SK-N-DZ (cell line): ENCODE data around the gene TMCC2.
"Not testable (repeated sequence)": the region's sequence is repeated elsewhere in the genome, so short reads cannot be mapped to it uniquely, and the experiment has no call there.

Source experiments
- DNase-seq: peaks from one replicate; pipeline ENCODE4 v3.0.0-alpha.2; 2015; ENCODE audit warnings: low spot score

Gene TMCC2

DNA sequence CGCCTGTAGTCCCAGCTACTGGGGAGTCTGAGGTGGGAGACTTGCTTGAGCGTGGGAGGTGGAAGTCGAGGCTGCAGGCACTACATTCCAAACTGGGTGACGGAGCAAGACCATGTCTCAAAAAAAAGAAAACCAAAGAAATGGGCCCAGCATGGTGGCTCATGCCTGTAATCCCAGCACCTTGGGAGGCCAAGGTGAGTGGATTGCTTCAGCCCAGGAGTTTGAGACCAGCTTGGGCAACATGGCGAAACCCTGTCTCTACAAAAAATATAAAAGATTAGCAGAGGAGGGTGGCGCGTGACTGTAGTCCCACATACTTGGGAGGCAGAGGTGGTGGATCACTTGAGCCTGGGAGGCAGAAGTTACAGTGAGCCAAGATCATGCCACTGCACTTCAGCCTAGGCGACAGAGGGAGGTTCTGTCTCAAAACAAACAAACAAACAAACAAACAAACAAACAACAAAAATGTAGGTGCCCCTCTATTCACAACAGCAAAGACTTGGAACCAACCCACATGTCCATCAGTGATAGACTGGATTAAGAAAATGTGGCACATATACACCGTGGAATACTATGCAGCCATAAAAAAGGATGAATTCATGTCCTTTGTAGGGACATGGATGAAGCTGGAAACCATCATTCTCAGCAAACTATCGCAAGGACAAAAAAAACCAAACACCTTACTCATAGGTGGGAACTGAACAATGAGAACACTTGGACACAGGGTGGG, 53.1 kb downstream of the TMCC2 start:
- not testable (repeated sequence) for DNase-seq

DNA sequence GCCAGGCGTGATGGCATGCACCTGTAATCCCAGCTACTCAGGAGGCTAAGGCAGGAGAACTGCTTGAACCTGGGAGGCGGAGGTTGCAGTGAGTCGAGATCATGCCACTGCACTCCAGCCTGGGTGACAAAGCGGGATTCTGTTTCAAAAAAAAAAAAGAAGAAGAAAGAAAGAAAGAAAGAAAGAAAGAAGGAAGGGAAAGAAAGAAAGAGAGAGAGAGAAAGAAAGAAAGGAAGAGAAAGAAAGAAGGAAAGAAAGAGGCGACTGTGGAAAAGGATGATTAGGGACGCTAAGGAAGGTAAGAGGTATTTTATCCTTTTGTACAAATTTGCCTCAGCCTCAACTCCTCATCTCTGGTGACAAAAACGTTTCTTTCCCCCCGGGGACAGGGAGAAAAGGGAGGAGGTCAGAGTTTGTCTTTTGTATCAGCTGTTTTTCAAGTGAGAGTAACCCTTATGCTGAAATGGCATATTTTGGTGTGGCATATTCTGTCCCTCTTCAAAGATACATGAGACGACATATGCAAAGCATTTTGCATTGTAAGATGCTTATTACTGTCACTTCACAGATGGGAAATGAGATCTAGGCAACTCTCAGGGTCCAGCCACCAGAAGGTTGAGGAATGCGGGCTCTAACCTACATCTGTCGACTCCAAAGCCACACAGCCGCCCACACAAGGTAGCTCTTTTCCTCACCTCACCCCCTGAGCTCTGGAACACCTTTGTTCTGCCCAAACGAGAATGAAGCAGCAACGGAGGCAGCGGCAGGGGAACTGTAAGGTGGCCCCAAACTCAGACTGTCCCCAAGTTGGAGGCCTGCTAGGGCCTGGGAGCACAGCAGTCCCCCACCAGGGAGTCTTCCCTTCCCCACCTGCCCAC, 55.8 kb downstream of the TMCC2 start:
- no peak for DNase-seq

DNA sequence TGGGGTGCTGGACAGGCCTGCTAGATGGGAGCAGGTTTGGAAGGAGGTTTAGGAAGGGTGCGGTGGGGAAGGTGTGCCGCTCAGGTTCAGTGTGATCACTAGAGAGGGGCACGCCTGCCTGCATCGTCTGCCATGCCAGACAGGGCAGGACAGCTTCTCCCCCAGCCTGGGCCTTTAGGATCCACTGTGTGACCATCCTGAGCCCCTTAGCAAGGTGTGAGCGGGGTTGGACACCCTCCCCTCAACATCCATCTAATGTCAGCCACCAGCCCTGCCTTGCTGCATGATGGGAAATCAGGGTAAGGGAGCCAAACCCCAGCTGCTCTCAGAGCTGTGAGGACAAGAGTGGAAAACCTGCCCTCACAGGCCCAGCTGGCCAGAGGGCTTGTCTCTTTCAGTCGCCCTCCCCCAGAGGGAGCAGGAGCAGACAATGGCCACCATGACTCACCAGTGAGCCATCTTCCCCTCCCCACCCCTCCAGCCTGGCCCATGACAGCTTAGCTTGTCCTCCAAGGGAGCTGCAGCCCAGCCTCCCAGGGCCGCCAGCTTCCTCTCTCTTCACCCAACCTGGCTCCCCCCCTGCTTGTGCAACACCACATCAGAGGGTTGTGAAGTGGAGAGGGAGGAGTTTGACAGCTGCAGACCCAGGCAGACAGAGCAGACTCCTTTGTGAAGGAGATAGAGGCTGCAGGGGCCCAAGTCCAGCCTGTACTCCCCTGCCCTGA, 56.8 kb downstream of the TMCC2 start:
- peak; percentile 41 for DNase-seq

DNA sequence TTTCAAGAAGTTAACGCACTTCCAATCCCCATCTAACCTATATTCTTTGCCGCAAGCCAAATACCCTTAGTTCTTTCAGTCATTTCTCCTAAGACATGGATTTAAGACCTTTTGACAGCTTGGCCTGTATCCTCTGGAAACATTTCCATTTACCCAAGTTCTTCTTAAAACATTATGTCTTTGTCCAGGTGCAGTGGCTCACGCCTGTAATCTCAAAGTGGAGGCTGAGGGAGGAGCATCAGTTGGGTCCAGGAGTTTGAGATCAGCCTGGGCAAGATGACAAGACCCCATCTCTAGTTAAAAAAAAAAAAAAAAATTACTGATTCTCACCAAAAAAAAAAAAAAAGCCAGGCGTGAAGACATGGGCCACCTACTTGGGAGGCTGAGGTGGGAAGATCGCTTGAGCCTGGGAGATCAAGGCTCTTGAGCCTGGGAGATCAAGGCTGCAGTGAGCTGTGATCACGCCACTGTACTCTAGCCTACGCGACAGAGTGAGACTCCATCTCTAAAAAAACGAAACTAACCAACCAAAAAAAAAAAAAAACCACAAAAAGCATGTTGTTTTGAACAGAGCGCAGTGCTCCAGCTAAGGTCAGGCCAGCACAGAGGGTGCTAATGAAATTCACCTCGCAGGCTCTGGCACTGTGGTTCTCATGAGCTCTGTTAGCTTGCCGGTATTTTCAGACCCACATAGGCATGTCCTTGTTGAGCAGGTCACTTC, 57.8 kb downstream of the TMCC2 start:
- no peak for DNase-seq

DNA sequence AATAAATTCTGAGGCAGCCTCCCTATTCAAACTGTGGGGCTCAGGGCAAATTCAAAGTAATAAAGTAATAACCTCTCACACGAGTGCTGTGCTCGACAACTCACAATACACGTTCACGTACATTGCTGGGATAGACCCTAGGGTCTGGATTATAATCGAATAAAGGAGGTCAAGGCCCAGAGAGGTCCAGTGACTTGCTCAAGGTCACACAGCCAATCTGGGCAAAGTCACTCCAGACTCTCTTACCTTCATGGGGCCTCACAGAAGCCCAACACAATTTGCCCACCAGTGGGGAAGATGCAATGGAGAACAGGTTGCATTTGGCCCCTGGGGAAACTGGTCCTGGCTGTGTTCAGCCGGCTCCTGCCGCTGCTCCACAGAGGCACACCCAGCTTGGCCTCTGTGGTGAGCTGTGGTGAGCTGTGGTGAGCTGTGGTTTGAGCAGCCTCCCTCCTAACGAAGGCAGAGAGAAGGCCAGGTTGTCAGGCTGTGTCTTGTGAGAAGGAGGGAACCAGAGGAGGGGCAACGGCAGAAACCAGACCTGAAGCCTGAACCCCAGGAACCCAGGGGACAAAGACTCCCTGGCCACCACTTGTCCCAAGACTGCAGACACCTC, 58.7 kb downstream of the TMCC2 start:
- DNase-seq, result no peak

DNA sequence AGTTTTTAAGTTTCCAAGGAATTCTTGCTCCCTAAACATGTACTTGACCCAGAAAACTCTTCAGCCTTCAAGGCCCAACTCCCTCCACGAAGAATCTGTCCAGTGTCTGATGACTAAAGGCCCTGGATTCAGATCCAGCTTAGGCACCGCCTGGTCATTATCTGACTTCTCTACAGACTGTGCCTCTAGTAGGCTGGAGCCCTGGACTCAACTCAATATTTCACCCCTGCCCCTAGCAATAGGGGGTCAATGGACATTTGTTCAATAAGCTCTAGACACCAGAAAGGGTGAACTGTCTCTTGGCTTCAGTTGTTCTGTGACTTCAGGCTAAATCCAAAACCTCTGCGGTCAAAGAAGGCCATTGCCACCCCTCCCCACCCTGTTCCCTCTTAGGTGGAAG, 59.3 kb downstream of the TMCC2 start:
- DNase-seq, result no peak

DNA sequence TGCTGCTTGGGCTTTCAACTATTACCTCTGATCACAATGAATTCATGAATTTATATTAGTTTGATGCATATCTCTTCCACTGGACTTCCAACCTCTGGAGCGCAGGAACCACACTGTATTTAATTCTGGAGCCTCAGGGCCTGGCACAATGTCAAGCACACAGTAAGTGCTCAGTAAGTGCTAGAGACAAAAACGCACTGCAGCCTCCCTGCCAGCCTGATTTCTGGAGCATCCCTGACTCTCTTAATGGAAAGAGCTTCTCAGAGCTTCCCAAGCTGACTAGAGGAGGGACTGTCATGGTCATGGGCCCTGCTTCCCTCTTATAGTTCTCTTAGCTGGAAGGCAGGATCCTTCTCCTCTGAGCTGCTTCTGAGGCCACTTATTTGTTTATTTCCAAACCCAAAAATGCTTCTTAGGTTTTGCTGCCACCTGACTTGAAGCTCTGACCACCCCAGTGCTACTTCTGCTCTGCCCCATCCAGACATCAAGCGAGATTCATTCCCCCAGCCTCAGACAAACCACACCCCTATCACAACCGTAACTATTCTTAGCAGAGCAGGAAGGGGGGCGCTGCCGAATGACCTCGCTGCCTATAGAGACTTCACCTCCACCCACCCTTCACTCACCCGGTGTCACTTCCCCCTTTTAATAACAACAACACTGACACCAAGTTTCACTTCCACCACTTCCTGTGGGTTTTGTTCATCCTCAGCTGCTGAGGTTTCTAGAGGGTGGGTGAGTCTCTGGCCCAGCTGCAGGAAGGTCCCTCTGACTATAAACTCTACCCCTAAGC, 60.2 kb downstream of the TMCC2 start:
- no peak for DNase-seq

DNA sequence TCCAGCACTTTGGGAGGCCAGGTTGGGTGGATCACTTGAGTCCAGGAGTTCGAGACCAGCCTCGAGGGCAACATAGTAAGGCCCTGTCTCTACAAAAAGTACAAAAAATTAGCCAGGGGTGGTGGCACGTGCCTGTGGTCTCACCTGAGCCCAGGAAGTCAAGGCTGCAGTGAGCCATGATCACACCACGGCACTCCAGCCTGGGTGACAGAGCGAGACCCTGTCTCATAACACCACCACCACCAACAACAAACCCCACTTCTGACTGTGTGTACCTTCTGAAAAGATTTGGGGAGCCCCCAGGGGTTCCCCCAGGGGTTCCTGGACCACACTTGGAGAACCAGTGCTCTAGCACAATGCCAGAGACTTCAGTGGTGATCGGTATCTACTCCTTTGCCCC, 63.9 kb downstream of the TMCC2 start:
- no peak for DNase-seq

DNA sequence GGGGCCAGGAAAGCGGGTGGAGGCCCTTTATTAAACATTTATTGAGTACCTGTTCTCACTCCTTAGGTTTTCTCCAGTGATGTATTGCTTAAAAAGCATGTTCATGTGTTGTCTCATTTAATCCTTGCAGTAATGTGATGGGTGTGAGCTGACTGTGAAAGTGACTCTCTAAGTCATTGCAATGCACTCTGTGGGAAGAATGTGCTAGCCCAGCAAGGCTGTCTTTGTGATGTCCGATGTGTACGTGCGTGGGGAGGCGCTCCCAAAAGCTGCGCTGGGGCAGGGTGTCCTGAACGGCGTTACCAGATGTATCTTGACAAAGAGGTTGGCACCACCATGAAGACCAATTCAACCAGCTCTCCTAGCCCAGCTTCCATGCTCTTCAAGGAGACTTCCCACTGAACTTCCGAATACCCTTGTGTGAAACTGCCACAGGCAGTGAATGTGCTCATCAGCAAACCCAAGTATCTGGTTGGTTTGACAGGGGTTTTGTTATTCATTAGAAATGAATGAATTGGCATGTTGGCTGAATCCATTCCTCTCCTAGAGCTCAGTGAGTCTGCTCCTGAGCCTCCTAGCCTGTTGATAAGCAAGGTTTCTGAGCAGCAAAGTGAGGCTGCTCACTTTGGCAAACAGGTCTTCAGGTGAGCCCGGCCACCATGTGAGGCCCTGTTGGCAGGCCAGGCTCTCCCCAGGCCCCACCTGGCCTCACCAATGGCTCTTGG, 65.8 kb downstream of the TMCC2 start:
- no peak for DNase-seq

DNA sequence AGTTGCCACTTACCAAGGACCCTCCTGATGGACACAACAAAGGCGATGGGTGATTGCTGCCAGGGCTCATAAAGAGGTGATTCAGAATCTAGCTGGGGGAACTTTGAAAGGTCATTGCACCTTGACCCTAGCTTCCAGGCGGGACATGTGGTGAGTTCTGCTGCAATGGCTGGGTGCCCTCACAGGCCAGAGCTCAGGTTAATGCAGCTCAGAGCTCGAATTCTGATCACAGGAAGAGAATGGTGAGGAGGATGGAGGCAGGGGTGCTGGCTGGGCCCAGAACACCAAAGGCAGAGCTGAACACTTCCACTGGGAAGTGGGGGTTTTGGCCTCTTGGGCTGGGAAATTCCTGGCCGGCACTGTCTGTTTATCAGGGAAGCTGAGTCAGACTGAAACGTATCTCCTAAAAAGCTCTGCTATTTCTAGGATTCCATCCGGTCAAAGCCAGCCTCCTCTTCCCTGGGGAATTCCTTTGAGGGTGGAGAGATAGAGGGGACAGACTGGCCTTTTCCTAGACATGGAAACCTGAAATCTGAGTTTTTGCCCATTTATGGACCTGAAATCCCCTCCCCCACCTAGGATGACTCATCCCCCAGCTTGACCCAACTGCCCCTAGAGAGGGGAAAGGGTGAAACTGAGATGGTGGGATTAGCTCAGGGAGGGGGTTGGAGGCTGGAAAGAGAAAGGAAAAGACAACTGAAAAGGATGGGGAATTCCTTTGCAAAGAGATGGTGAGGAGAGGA, 66.6 kb downstream of the TMCC2 start:
- peak; percentile 54 for DNase-seq

DNA sequence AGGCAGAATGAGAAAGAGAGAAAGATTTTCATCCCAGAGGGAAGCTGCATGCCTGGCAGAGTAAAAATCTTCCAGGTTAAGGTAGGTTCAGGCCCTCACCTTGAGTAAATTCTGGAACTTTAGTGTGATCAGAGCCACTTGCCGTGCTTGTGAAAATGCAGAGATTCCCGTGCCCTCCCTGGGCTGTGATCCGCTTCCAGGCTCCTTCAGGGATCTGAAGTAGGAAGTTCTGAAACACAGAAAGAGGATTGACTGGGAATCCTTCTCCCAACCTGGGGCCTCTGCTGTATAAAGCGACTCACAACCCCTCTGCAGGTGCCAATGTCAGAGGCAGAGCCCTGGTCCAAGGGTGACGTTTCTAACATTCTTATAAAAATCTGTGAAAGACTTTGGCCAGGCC, 67.2 kb downstream of the TMCC2 start:
- DNase-seq, result no peak

DNA sequence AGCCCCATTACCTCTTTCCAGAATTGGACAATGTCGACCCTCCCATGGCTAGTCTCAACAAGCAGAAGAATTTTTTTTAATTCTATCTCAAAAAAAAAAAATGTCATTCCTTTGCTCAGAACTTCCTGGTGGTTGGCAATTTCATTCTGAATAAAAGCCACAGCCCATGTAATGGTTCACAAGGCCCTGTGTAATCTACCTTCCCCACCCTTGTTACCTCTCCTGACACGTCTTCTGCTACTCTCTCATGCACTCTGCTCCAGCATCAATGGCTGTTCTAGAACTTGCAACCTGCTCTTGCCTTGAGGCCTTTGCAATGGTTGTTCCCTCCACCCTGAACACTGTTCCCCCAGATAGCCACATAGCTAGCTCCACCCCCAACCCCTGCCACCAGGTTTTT, 68.4 kb downstream of the TMCC2 start:
- DNase-seq, result no peak

DNA sequence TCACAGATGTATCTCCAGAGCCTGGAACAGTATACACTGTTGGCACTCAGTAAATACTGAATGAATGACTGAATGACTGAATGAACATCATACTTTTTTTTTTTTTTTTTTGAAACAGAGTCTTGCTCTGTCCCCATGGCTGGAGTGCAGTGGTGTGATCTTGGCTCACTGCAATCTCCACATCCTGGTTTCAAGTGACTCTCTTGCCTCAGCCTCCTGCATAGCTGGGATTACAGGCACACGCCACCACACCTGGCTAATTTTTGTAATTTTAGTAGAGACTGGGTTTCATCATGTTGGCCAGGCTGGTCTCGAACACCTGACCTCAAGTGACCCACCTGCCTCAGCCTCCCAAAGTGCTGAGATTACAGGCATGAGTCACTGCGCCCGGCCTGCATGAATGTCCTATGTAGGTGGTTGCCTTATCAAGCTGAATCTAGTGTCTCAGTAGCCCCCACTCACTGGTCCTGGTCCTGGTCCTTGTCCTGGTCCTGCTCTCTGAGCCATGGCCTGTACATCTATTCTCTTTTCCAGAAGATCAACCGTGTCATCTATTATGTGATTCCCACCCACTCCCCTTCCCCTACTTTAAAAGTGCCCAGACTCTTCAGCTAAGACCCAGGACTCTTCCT, 69.9 kb downstream of the TMCC2 start:
- DNase-seq, result not testable (repeated sequence)

DNA sequence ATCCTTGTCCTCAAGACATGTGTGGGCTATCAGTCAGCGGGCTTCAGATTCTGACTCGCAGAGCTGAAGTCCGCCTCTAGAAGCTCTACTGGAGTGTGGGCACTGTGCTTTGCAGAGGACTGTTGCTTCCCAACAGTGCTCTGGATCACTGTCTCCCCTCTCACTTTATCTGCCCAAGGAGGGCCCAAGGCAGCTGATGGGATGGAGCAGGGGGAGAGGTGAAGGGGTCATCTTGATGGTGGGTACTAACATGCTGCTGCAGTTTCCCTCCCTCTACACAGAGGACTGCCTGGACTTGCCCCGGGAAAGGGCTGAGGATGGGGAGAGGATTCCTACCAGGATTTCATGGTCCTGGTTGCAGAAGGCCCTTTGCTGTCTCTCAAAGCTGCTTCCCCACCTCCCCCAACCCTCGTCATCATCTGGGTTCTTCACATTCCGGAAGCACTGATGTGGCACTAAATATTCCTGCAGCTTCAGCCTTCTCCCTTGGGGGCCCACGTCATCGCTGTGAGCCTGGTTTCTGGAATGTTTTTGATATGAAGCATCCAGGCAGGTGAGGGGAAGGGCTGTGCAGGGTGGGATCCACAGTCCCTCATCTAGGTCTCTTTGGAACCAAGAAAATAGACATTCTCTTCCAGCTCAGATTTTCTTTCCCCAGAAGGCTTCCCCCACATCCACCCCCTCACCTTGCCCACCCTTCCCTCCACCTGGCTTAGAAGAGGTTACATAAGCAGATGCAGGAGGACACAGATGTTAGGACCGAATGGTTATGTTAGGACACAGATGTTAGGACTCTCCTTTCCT, 70.6 kb downstream of the TMCC2 start:
- peak; percentile 58 for DNase-seq

DNA sequence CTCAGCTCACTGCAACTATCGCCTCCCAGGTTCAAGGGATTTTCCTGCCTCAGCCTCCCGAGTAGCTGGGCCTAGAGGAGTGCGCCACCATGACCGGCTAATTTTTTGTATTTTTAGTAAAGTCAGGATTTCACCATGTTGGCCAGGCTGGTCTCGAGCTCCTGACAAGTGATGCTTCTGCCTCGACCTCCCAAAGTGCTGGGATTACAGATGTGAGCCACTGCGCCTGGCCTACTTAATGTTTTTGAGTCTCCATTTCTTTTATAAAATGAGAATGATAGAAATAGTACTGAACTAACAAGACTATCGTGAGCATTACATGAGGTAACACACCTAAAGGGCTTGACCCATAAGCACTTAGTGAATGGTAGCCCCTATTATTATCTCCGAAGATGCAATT, 72.4 kb downstream of the TMCC2 start:
- DNase-seq, result no peak

DNA sequence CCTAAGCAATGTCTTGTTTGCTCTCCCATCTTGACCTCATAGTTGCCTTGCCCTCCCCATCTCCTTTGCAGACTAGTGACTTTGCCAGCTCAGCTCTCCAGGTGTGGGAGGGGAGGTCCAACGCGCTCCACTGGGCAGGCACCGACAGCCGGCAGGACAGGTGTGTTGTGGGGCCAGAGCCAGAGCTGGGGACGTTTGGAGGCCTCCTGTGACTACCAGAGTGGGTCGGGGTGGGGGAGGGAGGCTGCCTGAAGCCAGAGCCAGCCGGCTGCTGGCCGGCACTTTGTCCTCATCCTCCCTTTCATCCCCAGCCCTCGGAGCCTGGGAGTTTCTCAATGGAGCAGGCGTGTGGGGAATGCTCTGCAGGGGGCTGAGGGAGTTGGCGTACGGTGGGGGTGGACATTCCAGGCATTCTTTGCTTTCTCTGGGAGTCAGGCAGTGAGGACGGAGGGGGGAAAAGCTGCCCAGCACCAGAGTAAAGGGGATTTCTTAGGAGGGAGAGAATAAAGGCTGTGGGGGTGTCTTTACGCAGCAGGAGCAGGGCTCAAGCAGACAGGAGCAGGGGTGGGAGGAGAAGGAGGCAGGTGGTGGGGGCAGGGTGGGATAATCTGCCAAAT, 73.6 kb downstream of the TMCC2 start:
- no peak for DNase-seq
